Subcutaneous adipose tissue (tissue), 4 donors: ENCODE data around the gene TMCO2. TPM values are rescaled to one million over a fixed set of nuclear protein-coding genes. Genes with fewer than 3 reads are reported as not detected.

Experiments
- CTCF ChIP-seq: fragments of 450-650 bp; IDR thresholded peaks from one replicate; pipeline ENCODE4 v1.5.1; 2016; ENCODE audit warnings: low read depth, mild to moderate bottlenecking, control low read depth, antibody characterized with exemption, moderate library complexity
- total RNA-seq, 4 donors: library from RNA; depleted of rRNA; stranded (reverse); fragments of >200 nt; gene quantifications; one replicate each; pipeline ENCODE4 v1.1.0, GENCODE V29; 2016

The TMCO2 gene
- not detected for total RNA-seq

- no peak for TF ChIP-seq CTCF
Measured at GRCh38 chr1:40247655-40248054, at the start of gene TMCO2. TSS of gene TMCO2 (plus strand) at chr1:40247937. CDS start at chr1:40247994, 57 bp downstream.

DNA sequence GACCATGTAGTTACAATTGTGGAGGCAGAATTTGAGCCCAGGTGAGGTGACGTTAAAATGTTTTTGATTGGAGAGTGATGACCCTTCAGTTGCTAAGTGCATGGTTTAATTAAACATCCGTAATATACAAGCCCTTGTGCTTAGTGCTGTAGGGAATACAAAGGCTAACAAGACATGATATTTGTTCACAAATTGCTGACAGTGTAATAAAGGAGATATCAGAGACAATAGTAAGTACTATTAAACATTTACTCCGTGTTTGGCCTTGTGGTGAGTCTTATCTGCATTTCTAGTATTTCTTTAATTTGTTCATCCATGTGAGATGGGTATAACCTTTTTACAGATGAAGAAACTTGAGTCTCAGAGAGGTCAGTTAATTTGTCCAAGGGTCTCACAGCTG is 48.6 kb upstream of the TMCO2 start:
- no peak for TF ChIP-seq CTCF

DNA sequence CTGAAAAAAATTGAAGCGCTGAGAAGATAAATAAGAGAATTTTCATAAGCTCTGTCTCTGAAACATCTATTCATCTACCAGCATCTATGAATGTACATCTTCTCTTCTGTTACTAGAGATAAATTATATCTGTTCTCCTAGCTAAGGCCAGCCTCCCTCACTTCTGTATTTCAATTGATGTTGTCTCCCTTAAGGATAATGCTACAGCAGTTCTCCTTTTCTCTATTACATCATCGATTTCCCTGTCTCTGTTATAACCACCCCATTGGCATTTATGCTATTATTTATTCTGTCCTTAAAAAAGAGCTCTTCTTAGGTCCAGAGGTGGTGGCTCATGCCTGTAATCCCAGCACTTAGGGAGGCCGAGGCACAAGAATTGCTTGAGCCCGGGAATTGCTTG is 42.9 kb upstream of the TMCO2 start:
- no peak for TF ChIP-seq CTCF

DNA sequence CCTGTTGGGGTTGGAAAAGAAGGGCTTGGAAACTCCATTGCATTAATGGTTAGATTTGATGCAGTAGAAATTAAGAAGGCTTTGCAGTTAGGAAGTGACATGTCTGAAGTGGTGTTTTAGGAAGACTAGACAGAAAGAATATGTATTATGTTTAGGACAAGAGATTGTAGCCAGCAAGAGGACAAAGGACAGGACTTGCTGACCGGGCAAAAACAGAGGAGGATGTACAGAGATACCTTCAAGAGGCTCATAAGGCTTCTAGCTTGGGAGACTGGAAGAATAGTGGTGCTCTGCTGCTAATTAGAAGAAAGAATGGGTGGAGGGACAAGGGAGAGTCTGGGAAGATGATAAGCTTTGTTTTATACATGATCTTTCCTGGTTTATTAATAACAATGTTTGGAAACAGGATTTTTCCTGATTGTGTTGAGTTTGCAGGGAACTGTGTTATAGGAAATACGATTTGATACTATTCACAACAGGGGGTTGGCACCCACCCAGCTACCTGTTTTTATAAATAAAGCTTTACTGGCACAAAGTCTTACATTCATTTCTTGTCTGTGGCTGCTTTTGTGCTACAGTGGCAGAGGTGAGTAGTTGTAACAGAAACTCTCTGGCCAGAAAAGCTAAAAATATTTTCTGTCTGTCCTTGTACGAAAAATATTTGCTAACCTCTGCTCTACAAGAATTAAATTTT is 37.1 kb upstream of the TMCO2 start:
- no peak for TF ChIP-seq CTCF

- TF ChIP-seq CTCF: no peak
Measured at GRCh38 chr1:40218333-40218732, 29.4 kb upstream of the TMCO2 start.

DNA sequence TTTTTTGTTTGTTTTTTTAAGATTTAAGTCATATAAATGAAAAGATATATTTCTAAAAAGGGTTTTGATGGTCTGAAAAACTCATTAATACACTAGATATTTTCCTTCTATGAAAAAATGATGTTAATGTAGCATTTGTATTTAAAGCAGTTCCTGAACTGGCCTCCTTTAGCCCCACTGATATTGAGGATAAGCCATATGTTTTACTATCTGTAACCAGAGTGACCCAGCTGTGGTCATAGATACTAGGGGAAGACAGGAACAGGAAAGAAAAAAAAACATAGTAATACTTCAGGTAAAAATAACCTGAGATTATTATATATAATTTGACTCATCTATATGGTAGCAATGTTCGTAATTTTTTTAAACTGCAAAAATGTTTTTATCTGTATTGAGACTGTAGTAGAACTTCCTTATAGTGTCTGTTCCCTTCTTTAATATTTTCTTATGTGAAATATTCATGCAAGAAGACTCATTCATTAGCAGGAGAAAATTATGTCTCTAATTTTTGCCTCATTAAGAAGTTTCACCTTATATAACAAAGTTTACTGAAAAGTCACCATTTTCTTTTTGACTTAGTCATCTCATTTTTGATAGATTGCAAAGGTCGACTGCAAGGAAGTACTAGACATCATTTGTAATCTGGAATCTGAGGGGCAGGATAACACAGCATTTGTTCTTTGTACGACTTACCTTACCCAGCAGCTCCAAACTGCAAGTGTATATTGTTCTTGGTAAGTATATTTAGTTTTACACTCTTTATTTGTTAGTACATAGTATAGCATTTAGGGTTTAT is 25.6 kb upstream of the TMCO2 start:
- TF ChIP-seq CTCF: no peak

- no peak for TF ChIP-seq CTCF
Measured at GRCh38 chr1:40224040-40224439, 23.7 kb upstream of the TMCO2 start.
